Measurements from ENCODE around the gene KRTAP13-2. TPM values are rescaled to one million over a fixed set of nuclear protein-coding genes. Genes with fewer than 3 reads are reported as not detected.

KRTAP13-2 gene
- polyA plus RNA-seq, 1 donor from 2014 or later, result not detected

- H3K4me2 ChIP-seq (ENCODE audit: low read length), result no peak overlapping the region
- no peak overlapping the region for H2AFZ ChIP-seq (ENCODE audit: low read depth, low read length)
- H3F3A ChIP-seq (ENCODE audit: insufficient read depth, low read length, poor library complexity, severe bottlenecking), result no peaks in the 10 kb centered on the region
- no peaks in the 10 kb centered on the region for H3K27me3 ChIP-seq (ENCODE audit: insufficient read depth, low read depth, low read length)
- H3K27ac ChIP-seq (ENCODE audit: low read length), result no peak overlapping the region
- H3K36me3 ChIP-seq (ENCODE audit: insufficient read depth, low read length), result peaks cover 3% of the 10 kb centered on the region
- no peak overlapping the region for H3K4me3 ChIP-seq (ENCODE audit: low read length)
- no peak for TF ChIP-seq RAD21 (conservative IDR thresholded peaks at IDR 0.05)
- TF ChIP-seq MXI1 (conservative IDR thresholded peaks at IDR 0.05; ENCODE audit: poor library complexity, severe bottlenecking), result no peak
- TF ChIP-seq EP300 (conservative IDR thresholded peaks at IDR 0.05; ENCODE audit: poor library complexity, severe bottlenecking), result no peak
- no peak for TF ChIP-seq SMC3 (conservative IDR thresholded peaks at IDR 0.05; ENCODE audit: poor library complexity)
- H3K9me3 ChIP-seq (ENCODE audit: low read length), result peaks cover 7% of the 10 kb centered on the region
- H3K9me2 ChIP-seq (ENCODE audit: insufficient read depth, low read length), result no peaks in the 10 kb centered on the region
- H3K79me2 ChIP-seq (replicated peaks; ENCODE audit: insufficient read depth, low read length), result no peaks in the 10 kb centered on the region
- no peak overlapping the region for H3K9ac ChIP-seq (ENCODE audit: low read length)
- no peaks in the 10 kb centered on the region for H4K20me1 ChIP-seq (ENCODE audit: insufficient read depth)
These were observed 36.9 kb upstream of the KRTAP13-2 start for GRCh38 chr21:30408782-30409494.

GRCh38 chr21:30395731-30396130 is 23.7 kb upstream of the KRTAP13-2 start, which contains the start of gene KRTAP13-1:
Gene KRTAP13-1 (plus strand): TSS chr21:30396031. CDS start chr21:30396087, 56 bp downstream.
- H3K79me2 ChIP-seq (replicated peaks; ENCODE audit: insufficient read depth, low read length), result no peaks in the 10 kb centered on the region
- H3K9me3 ChIP-seq (ENCODE audit: low read length), result no peaks in the 10 kb centered on the region
- no peak within 1 kb of the TSS for H2AFZ ChIP-seq (ENCODE audit: low read depth, low read length)
- H3K27me3 ChIP-seq (ENCODE audit: insufficient read depth, low read depth, low read length), result no peaks in the 10 kb centered on the region
- peaks cover 10% of the 10 kb centered on the region for H3F3A ChIP-seq (ENCODE audit: insufficient read depth, low read length, poor library complexity, severe bottlenecking)
- no peak within 1 kb of the TSS for H3K4me3 ChIP-seq (ENCODE audit: low read length)
- H3K27ac ChIP-seq (ENCODE audit: low read length), result no peak within 1 kb of the TSS
- H3K4me2 ChIP-seq (ENCODE audit: low read length), result no peak within 1 kb of the TSS
- TF ChIP-seq SMC3 (conservative IDR thresholded peaks at IDR 0.05; ENCODE audit: poor library complexity), result no peak
- no peak for TF ChIP-seq POLR2AphosphoS5 (IDR thresholded peaks at IDR 0.05)
- TF ChIP-seq REST (IDR thresholded peaks at IDR 0.05; ENCODE audit: borderline replicate concordance), result no peak
- TF ChIP-seq EP300 (conservative IDR thresholded peaks at IDR 0.05; ENCODE audit: poor library complexity, severe bottlenecking), result no peak
- TF ChIP-seq, protein P1, sequence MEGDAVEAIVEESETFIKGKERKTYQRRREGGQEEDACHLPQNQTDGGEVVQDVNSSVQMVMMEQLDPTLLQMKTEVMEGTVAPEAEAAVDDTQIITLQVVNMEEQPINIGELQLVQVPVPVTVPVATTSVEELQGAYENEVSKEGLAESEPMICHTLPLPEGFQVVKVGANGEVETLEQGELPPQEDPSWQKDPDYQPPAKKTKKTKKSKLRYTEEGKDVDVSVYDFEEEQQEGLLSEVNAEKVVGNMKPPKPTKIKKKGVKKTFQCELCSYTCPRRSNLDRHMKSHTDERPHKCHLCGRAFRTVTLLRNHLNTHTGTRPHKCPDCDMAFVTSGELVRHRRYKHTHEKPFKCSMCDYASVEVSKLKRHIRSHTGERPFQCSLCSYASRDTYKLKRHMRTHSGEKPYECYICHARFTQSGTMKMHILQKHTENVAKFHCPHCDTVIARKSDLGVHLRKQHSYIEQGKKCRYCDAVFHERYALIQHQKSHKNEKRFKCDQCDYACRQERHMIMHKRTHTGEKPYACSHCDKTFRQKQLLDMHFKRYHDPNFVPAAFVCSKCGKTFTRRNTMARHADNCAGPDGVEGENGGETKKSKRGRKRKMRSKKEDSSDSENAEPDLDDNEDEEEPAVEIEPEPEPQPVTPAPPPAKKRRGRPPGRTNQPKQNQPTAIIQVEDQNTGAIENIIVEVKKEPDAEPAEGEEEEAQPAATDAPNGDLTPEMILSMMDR (IDR thresholded peaks at IDR 0.05; ENCODE audit: poor library complexity, severe bottlenecking), result no peak
- TF ChIP-seq EZH2 (IDR thresholded peaks at IDR 0.05; ENCODE audit: borderline replicate concordance, insufficient read depth, low read length, poor library complexity, severe bottlenecking), result no peak
- no peak for TF ChIP-seq MXI1 (conservative IDR thresholded peaks at IDR 0.05; ENCODE audit: poor library complexity, severe bottlenecking)
- no peak for TF ChIP-seq RAD21 (conservative IDR thresholded peaks at IDR 0.05)
- no peak for TF ChIP-seq TAF1 (IDR thresholded peaks at IDR 0.05; ENCODE audit: low read depth)
- no peaks in the 10 kb centered on the region for H3K9me2 ChIP-seq (ENCODE audit: insufficient read depth, low read length)
- H3K36me3 ChIP-seq (ENCODE audit: insufficient read depth, low read length), result no peaks in the 10 kb centered on the region
- no peaks in the 10 kb centered on the region for H4K20me1 ChIP-seq (ENCODE audit: insufficient read depth)
- H3K9ac ChIP-seq (ENCODE audit: low read length), result no peak within 1 kb of the TSS
